Panc1 (cell line): ENCODE measurements around the gene KIFC3.
"Not testable (repeated sequence)": the region's sequence is repeated elsewhere in the genome, so short reads cannot be mapped to it uniquely, and the experiment has no call there.

Source experiments
- POLR2AphosphoS5 ChIP-seq: IDR thresholded peaks from 2 replicates; pipeline ENCODE4 v1.6.1; 2012; ENCODE audit warnings: mild to moderate bottlenecking, low read depth, low read length, moderate library complexity
- TF ChIP-seq, protein P1 (sequence below): fragments of 450-650 bp; IDR thresholded peaks from 2 replicates; pipeline ENCODE4 v1.5.1; 2017; ENCODE audit warnings: mild to moderate bottlenecking
- TF ChIP-seq, protein P2 (sequence below), 2 experiments: IDR thresholded peaks; 2 replicates each; pipeline ENCODE4 v1.6.1; 2011 to 2012; ENCODE audit warnings: low read depth in 2 of 2, control low read depth in 1 of 2, low read length in 1 of 2, mild to moderate bottlenecking in 1 of 2, moderate library complexity in 1 of 2; ENCODE audit not compliant: insufficient read depth in 1 of 2

DNA sequence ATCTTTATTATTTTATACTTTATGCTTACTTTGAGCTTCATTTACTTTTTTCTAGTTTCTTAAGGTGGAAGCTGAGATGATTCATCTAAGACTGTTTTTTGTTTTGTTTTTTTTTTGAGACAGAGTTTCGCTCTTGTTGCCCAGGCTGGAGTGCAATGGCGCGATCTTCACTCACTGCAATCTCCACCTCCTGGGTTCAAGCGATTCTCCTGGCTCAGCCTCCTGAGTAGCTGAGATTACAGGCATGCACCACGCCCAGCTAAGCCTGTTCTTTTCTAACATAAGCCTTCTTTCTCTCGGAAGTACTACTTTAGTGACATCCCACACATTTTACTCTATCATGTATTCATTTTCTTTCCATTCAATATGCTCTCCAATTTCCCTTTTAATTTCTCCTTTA lies 89.7 kb downstream of the KIFC3 start:
- TF ChIP-seq, protein P1, sequence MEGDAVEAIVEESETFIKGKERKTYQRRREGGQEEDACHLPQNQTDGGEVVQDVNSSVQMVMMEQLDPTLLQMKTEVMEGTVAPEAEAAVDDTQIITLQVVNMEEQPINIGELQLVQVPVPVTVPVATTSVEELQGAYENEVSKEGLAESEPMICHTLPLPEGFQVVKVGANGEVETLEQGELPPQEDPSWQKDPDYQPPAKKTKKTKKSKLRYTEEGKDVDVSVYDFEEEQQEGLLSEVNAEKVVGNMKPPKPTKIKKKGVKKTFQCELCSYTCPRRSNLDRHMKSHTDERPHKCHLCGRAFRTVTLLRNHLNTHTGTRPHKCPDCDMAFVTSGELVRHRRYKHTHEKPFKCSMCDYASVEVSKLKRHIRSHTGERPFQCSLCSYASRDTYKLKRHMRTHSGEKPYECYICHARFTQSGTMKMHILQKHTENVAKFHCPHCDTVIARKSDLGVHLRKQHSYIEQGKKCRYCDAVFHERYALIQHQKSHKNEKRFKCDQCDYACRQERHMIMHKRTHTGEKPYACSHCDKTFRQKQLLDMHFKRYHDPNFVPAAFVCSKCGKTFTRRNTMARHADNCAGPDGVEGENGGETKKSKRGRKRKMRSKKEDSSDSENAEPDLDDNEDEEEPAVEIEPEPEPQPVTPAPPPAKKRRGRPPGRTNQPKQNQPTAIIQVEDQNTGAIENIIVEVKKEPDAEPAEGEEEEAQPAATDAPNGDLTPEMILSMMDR = not testable (repeated sequence)
- TF ChIP-seq, protein P2, sequence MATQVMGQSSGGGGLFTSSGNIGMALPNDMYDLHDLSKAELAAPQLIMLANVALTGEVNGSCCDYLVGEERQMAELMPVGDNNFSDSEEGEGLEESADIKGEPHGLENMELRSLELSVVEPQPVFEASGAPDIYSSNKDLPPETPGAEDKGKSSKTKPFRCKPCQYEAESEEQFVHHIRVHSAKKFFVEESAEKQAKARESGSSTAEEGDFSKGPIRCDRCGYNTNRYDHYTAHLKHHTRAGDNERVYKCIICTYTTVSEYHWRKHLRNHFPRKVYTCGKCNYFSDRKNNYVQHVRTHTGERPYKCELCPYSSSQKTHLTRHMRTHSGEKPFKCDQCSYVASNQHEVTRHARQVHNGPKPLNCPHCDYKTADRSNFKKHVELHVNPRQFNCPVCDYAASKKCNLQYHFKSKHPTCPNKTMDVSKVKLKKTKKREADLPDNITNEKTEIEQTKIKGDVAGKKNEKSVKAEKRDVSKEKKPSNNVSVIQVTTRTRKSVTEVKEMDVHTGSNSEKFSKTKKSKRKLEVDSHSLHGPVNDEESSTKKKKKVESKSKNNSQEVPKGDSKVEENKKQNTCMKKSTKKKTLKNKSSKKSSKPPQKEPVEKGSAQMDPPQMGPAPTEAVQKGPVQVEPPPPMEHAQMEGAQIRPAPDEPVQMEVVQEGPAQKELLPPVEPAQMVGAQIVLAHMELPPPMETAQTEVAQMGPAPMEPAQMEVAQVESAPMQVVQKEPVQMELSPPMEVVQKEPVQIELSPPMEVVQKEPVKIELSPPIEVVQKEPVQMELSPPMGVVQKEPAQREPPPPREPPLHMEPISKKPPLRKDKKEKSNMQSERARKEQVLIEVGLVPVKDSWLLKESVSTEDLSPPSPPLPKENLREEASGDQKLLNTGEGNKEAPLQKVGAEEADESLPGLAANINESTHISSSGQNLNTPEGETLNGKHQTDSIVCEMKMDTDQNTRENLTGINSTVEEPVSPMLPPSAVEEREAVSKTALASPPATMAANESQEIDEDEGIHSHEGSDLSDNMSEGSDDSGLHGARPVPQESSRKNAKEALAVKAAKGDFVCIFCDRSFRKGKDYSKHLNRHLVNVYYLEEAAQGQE (IDR thresholded peaks at IDR 0.05; ENCODE audit: insufficient read depth in 1 of 2, low read depth in 2 of 2, low read length in 1 of 2) = not testable (repeated sequence)
- TF ChIP-seq POLR2AphosphoS5 = not testable (repeated sequence)
